B cell (primary cell): ENCODE data around the gene TNFAIP8L1. TPM values are rescaled to one million over a fixed set of nuclear protein-coding genes. Genes with fewer than 3 reads are reported as not detected.

Source experiments
- ATAC-seq: fragments of 200-7000 bp; cut with Tn5 transposase; one replicate; pipeline ENCODE4 v1.10.0; 2021; ENCODE audit warnings: low read depth, mild to moderate bottlenecking, moderate number of reproducible peaks, moderate library complexity
- CTCF ChIA-PET: fragments of 350-600 bp; sonication (Branson Sonifier 250); formaldehyde crosslinking; loops from one replicate; lab custom pipeline; 2021; ENCODE audit warnings: antibody characterized with exemption, inconsistent platforms; lab: Charles Lee
- POLR2A ChIA-PET: fragments of 350-600 bp; sonication (Branson Sonifier 250); formaldehyde crosslinking; loops from one replicate; lab custom pipeline; 2021; ENCODE audit warnings: antibody characterized with exemption; lab: Charles Lee
- DNase-seq: peaks from one replicate; pipeline ENCODE4 v3.0.0; 2013
- H2AFZ ChIP-seq: 2 replicates; pipeline ENCODE4 v1.6.1; 2012; ENCODE audit warnings: mild to moderate bottlenecking, low read depth, low read length; ENCODE audit not compliant: insufficient read depth, poor library complexity, severe bottlenecking
- H3K27ac ChIP-seq, 2 donors: 1 replicate in 1 of 2; 2 replicates in 1 of 2; pipeline ENCODE4 v1.5.1; 2012 to 2013; ENCODE audit warnings: low read length in 2 of 2, mild to moderate bottlenecking in 2 of 2, moderate library complexity in 1 of 2
- H3K27me3 ChIP-seq, 4 experiments: fragments of 200-600 bp in 1 of 4; sonication (generic) in 1 of 4; replicated peaks in 1 of 4; 1 replicate in 2 of 4; 2 replicates in 2 of 4; pipeline versions ENCODE4 v1.6.1 to v1.7.0; 2013 to 2016; ENCODE audit warnings: low read length in 3 of 4, mild to moderate bottlenecking in 2 of 4, mixed read lengths in 1 of 4, moderate library complexity in 1 of 4; ENCODE audit not compliant: insufficient read depth in 4 of 4, control insufficient read depth in 3 of 4; ENCODE audit errors: control extremely low read depth in 1 of 4
- H3K36me3 ChIP-seq, 2 experiments: replicated peaks in 1 of 2; 1 replicate in 1 of 2; 2 replicates in 1 of 2; pipeline versions ENCODE4 v1.6.1 to v1.7.1; 2013; ENCODE audit warnings: low read length in 1 of 2; ENCODE audit not compliant: insufficient read depth in 2 of 2, control insufficient read depth in 1 of 2; ENCODE audit errors: control extremely low read depth in 1 of 2, extremely low read depth in 1 of 2
- H3K4me1 ChIP-seq, 2 donors: fragments of 200-600 bp in 1 of 2; sonication (generic) in 1 of 2; 1 replicate in 1 of 2; 2 replicates in 1 of 2; pipeline versions ENCODE4 v1.5.1 to v1.6.1; 2013 to 2017; ENCODE audit warnings: low read length in 2 of 2; ENCODE audit not compliant: control insufficient read depth in 2 of 2, insufficient read depth in 2 of 2
- H3K4me2 ChIP-seq: replicated peaks from 2 replicates; pipeline ENCODE3; 2012; ENCODE audit warnings: mild to moderate bottlenecking, low read depth, low read length; ENCODE audit not compliant: poor library complexity, severe bottlenecking
- H3K4me3 ChIP-seq, 5 experiments: fragments of 200-600 bp in 1 of 5; sonication (generic) in 1 of 5; 1 replicate in 3 of 5; 2 replicates in 2 of 5; pipeline versions ENCODE4 v1.5.1 to v1.7.0; 2011 to 2016; ENCODE audit warnings: low read length in 4 of 5, mild to moderate bottlenecking in 4 of 5, low read depth in 2 of 5, control low read depth in 1 of 5, moderate library complexity in 1 of 5; ENCODE audit not compliant: insufficient read depth in 1 of 5; ENCODE audit errors: control extremely low read depth in 1 of 5, extremely low read depth in 1 of 5
- H3K79me2 ChIP-seq: fragments of 200-600 bp; sonication (generic); one replicate; pipeline ENCODE4 v1.6.0; 2016; ENCODE audit warnings: low read length; ENCODE audit not compliant: control insufficient read depth, insufficient read depth
- H3K9ac ChIP-seq: fragments of 200-600 bp; sonication (generic); 2 replicates; pipeline ENCODE4 v1.6.1; 2017; ENCODE audit warnings: mild to moderate bottlenecking, low read length, moderate library complexity
- H3K9me3 ChIP-seq, 3 donors: one replicate each; pipeline versions ENCODE4 v1.6.1 to v1.7.1; 2013; ENCODE audit warnings: low read length in 2 of 3; ENCODE audit not compliant: control insufficient read depth in 2 of 3, insufficient read depth in 1 of 3; ENCODE audit errors: control extremely low read depth in 1 of 3
- H4K20me1 ChIP-seq: 2 replicates; pipeline ENCODE4 v1.6.0; 2012; ENCODE audit warnings: mild to moderate bottlenecking, low read length; ENCODE audit not compliant: insufficient read depth, control insufficient read depth, poor library complexity, severe bottlenecking
- H3K27ac Mint-ChIP-seq: one replicate; pipeline ENCODE4 v1.8.0; 2021; ENCODE audit warnings: mixed read lengths
- H3K27me3 Mint-ChIP-seq: one replicate; pipeline ENCODE4 v1.8.0; 2021; ENCODE audit warnings: mixed read lengths
- H3K4me1 Mint-ChIP-seq: one replicate; pipeline ENCODE4 v1.8.0; 2021; ENCODE audit warnings: mixed read lengths
- H3K4me3 Mint-ChIP-seq: one replicate; pipeline ENCODE4 v1.8.0; 2021; ENCODE audit warnings: mixed read lengths
- H3K9me3 Mint-ChIP-seq: one replicate; pipeline ENCODE4 v1.8.0; 2022; ENCODE audit warnings: mixed read lengths; ENCODE audit not compliant: insufficient read depth
- CTCF ChIP-seq: fragments of 200-600 bp; IDR thresholded peaks from one replicate; pipeline ENCODE4 v1.8.0; 2022; ENCODE audit warnings: antibody characterized with exemption, mild to moderate bottlenecking
- EZH2 ChIP-seq: IDR thresholded peaks from 2 replicates; pipeline ENCODE4 v1.6.1; 2012; ENCODE audit warnings: borderline replicate concordance, low read depth, mild to moderate bottlenecking, moderate library complexity, low read length; ENCODE audit not compliant: insufficient read depth, poor library complexity, severe bottlenecking
- WGBS: methylation state at CpG from one replicate; pipeline ENCODE4 v1.1.5; 2013; ENCODE audit warnings: missing lambda C conversion rate; ENCODE audit not compliant: insufficient coverage; 5-methylcytosine and 5-hydroxymethylcytosine counted together
- intact Hi-C: fragments of 100-400 bp; cut with micrococcal nuclease; formaldehyde crosslinking; loops from one replicate; pipeline ENCODE4 v1.10.0; 2022
- polyA plus RNA-seq: library from polyadenylated mRNA; depleted of rRNA; stranded (reverse); fragments of >200 nt; gene quantifications from 2 replicates; pipeline ENCODE4 v1.2.3, GENCODE V29; 2012
- total RNA-seq, 2 donors: library from RNA; stranded (reverse); fragments of 120-200 nt in 1 of 2; gene quantifications; 1 replicate in 1 of 2; 2 replicates in 1 of 2; pipeline versions ENCODE4 v1.2.3 to v1.2.4, GENCODE V29; 2013 to 2022

The TNFAIP8L1 gene
- total and polyA plus RNA-seq, 2 donors (not counting 1 experiment from before 2014, with no cell fraction given) = 9.1 to 20.9 TPM

GRCh38 chr19:4600893-4601292 is 38.4 kb upstream of the TNFAIP8L1 start:
- no peak for TF ChIP-seq CTCF
- no peak for TF ChIP-seq EZH2
- Histone ChIP-seq H3K36me3 (no peaks in the 10 kb centered on the region), H3K4me2 (no peak overlapping the region), H3K9ac (no peak overlapping the region), H4K20me1 (no peaks in the 10 kb centered on the region), H3K27ac (no peak overlapping the region), H3K79me2 (no peaks in the 10 kb centered on the region), H3K4me1 (peaks cover 15% of the 10 kb centered on the region in 2 donors), H3K27me3 (peaks cover 0 to 44% (median 20%) of the 10 kb centered on the region in 4 experiments), H2AFZ (no peak overlapping the region), H3K9me3 (peaks cover 0 to 14% (median 0%) of the 10 kb centered on the region in 3 donors), H3K4me3 (no peak overlapping the region)
- H3K4me1 Mint-ChIP-seq = peaks cover 12% of the 10 kb centered on the region
- H3K4me3 Mint-ChIP-seq = no peak overlapping the region
- ChIA-PET POLR2A (no interaction called here), CTCF (no interaction called here)
- ATAC-seq (no peak), DNase-seq (no peak)
- H3K27ac Mint-ChIP-seq = no peak overlapping the region
- intact Hi-C loops = no loop called here
- WGBS = 78% methylated on average over 5 of the region's 5 CpGs
- no peaks in the 10 kb centered on the region for H3K9me3 Mint-ChIP-seq
- H3K27me3 Mint-ChIP-seq = peaks cover 23% of the 10 kb centered on the region

GRCh38 chr19:4602173-4602788 is 37.0 kb upstream of the TNFAIP8L1 start:
- Histone ChIP-seq H3K9me3 (peaks cover 0 to 7% (median 0%) of the 10 kb centered on the region in 3 donors), H3K36me3 (no peaks in the 10 kb centered on the region), H4K20me1 (no peaks in the 10 kb centered on the region), H3K79me2 (no peaks in the 10 kb centered on the region), H3K9ac (no peak overlapping the region), H2AFZ (no peak overlapping the region), H3K4me3 (no peak overlapping the region), H3K27ac (no peak overlapping the region), H3K4me2 (no peak overlapping the region), H3K4me1 (peaks cover 12 to 16% of the 10 kb centered on the region in 2 donors), H3K27me3 (peaks cover 0 to 43% (median 17%) of the 10 kb centered on the region in 4 experiments)
- H3K27me3 Mint-ChIP-seq = peaks cover 25% of the 10 kb centered on the region
- DNase-seq (no peak), ATAC-seq (no peak)
- H3K27ac Mint-ChIP-seq = no peak overlapping the region
- no peak overlapping the region for H3K4me3 Mint-ChIP-seq
- TF ChIP-seq CTCF (no peak), EZH2 (no peak)
- POLR2A ChIA-PET = no interaction called here
- intact Hi-C loops = no loop called here
- H3K4me1 Mint-ChIP-seq = peaks cover 10% of the 10 kb centered on the region
- CTCF ChIA-PET = no interaction called here
- 83% methylated on average over 5 of the region's 5 CpGs for WGBS
- H3K9me3 Mint-ChIP-seq = no peaks in the 10 kb centered on the region
